Measurements from ENCODE around the gene SIGLECL1. TPM values are rescaled to one million over a fixed set of nuclear protein-coding genes. Genes with fewer than 3 reads are reported as not detected.

The SIGLECL1 gene
- total and polyA plus RNA-seq, 9 of the 15 experiments (the other 6 are each of a cell fraction or from before 2014, with no cell fraction given) = not detected

DNA sequence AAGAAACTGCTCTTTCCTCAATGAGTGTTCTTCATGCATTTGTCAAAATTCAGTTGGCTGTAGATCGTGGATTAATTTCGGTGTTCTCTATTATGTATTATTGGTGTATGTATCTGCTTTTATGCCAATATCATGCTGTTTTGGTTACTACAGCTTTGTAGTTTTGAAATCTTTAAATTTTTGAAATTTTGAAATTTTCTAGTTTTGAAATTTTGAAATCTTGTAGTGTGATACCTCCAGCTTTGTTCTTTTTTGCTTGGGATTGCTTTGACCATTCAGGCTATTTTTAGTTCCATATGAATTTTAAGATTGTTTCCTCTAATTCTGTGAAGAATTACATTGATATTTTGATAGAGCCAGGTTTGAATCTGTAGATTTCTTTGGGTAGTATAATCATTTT lies 22.9 kb upstream of the SIGLECL1 start (continued):
- TF ChIP-seq, protein P1, sequence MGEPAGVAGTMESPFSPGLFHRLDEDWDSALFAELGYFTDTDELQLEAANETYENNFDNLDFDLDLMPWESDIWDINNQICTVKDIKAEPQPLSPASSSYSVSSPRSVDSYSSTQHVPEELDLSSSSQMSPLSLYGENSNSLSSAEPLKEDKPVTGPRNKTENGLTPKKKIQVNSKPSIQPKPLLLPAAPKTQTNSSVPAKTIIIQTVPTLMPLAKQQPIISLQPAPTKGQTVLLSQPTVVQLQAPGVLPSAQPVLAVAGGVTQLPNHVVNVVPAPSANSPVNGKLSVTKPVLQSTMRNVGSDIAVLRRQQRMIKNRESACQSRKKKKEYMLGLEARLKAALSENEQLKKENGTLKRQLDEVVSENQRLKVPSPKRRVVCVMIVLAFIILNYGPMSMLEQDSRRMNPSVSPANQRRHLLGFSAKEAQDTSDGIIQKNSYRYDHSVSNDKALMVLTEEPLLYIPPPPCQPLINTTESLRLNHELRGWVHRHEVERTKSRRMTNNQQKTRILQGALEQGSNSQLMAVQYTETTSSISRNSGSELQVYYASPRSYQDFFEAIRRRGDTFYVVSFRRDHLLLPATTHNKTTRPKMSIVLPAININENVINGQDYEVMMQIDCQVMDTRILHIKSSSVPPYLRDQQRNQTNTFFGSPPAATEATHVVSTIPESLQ (CRISPR knock-in tag; IDR thresholded peaks at IDR 0.05) = no peak
- TF ChIP-seq, protein P2, sequence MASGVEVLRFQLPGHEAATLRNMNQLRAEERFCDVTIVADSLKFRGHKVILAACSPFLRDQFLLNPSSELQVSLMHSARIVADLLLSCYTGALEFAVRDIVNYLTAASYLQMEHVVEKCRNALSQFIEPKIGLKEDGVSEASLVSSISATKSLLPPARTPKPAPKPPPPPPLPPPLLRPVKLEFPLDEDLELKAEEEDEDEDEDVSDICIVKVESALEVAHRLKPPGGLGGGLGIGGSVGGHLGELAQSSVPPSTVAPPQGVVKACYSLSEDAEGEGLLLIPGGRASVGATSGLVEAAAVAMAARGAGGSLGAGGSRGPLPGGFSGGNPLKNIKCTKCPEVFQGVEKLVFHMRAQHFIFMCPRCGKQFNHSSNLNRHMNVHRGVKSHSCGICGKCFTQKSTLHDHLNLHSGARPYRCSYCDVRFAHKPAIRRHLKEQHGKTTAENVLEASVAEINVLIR (CRISPR knock-in tag; IDR thresholded peaks at IDR 0.05) = no peak
- TF ChIP-seq, protein P3, sequence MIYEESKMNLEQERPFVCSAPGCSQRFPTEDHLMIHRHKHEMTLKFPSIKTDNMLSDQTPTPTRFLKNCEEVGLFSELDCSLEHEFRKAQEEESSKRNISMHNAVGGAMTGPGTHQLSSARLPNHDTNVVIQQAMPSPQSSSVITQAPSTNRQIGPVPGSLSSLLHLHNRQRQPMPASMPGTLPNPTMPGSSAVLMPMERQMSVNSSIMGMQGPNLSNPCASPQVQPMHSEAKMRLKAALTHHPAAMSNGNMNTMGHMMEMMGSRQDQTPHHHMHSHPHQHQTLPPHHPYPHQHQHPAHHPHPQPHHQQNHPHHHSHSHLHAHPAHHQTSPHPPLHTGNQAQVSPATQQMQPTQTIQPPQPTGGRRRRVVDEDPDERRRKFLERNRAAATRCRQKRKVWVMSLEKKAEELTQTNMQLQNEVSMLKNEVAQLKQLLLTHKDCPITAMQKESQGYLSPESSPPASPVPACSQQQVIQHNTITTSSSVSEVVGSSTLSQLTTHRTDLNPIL (CRISPR knock-in tag; IDR thresholded peaks at IDR 0.05) = no peak
- TF ChIP-seq ZNF274 (IDR thresholded peaks at IDR 0.05; ENCODE audit: borderline replicate concordance, low read depth, low read length) (no peak), CTBP1 (IDR thresholded peaks at IDR 0.05; ENCODE audit: borderline replicate concordance) (no peak), BRCA1 (IDR thresholded peaks at IDR 0.05) (no peak), BRCA1 (CRISPR knock-in tag; IDR thresholded peaks at IDR 0.05) (no peak)
- TF ChIP-seq, protein P4, sequence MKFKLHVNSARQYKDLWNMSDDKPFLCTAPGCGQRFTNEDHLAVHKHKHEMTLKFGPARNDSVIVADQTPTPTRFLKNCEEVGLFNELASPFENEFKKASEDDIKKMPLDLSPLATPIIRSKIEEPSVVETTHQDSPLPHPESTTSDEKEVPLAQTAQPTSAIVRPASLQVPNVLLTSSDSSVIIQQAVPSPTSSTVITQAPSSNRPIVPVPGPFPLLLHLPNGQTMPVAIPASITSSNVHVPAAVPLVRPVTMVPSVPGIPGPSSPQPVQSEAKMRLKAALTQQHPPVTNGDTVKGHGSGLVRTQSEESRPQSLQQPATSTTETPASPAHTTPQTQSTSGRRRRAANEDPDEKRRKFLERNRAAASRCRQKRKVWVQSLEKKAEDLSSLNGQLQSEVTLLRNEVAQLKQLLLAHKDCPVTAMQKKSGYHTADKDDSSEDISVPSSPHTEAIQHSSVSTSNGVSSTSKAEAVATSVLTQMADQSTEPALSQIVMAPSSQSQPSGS (CRISPR knock-in tag; IDR thresholded peaks at IDR 0.05) = no peak
